ENCODE results near the gene RBM20. TPM values are rescaled to one million over a fixed set of nuclear protein-coding genes. Genes with fewer than 3 reads are reported as not detected.

RBM20 gene
- total and polyA plus RNA-seq, 12 donors = 0.07 to 2.3 (median 0.28) TPM; not detected in 2

GRCh38 chr10:110852947-110853346 is 208.8 kb downstream of the RBM20 start:
- no peaks in the 10 kb centered on the region for H3K36me3 ChIP-seq (replicated peaks in 1 of 2)
- H3K9me3 ChIP-seq (replicated peaks in 1 of 3) = no peaks in the 10 kb centered on the region
- intact Hi-C loops (cut with DNase I) = no loop called here
- H3K4me3 ChIP-seq = no peak overlapping the region
- H3K4me1 ChIP-seq (replicated peaks in 1 of 2) = peaks cover 8 to 9% of the 10 kb centered on the region in 2 donors
- no peaks in the 10 kb centered on the region for H3K27me3 ChIP-seq
- no peak overlapping the region for H3K27ac ChIP-seq
- no peak for DNase-seq
- 80 to 82% (median 82%) methylated on average over 4 of the region's 4 CpGs for WGBS, 4 donors
- TF ChIP-seq CTCF (IDR thresholded peaks at IDR 0.05) (no peak), POLR2A (IDR thresholded peaks at IDR 0.05) (no peak)

- no peak overlapping the region for H3K4me3 ChIP-seq
- intact Hi-C loops (cut with DNase I) = no loop called here
These were observed 209.9 kb downstream of the RBM20 start for GRCh38 chr10:110853921-110854605.

DNA sequence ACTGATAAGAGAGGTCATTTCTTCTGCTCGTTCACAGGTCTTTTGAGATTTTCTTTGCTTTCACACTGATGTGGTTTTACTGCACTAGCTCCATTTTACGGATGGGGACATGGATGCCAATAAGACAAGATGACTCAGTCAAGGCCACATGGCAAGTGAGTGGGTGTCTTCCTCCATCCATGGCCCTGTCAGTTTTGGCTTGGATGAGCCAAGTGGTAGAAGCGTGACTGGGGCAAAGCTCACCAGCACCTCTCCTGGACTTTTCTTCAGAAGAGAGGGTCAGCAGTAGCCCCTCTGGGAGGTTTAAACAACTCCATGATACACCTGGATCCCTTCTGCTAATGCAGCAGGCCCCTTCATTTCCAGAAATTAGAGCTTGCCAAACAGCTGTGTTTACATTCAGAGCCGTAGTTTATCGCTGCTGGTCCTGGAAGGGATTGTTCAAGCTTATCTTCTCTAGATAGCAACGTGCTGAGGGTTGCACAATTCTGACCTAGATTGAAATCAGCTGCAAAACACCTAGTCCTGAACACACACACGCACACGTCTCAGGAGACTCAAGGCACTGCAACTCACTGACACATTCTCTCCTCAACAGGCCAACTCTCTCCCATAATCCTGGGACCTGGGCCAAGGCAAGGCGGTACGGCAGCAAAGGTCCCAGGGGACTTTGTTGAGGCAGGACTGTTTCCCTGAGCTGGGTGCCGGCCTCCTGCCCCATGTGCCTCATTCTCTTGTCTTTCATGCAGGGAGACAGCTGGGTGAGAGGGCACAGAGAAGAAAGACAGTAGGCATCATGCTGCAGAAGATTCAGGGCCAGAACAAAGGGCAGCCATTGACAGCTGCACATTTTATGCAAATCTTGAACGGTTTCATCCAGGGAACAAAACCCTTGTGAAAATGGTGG is 213.4 kb downstream of the RBM20 start:
- peak; percentile 43 to 88 (median 83) for DNase-seq
- Histone ChIP-seq H3K9me3 (replicated peaks in 1 of 3) (no peaks in the 10 kb centered on the region), H3K27me3 (no peaks in the 10 kb centered on the region), H3K4me3 (no peak overlapping the region), H3K36me3 (replicated peaks in 1 of 2) (no peaks in the 10 kb centered on the region), H3K4me1 (replicated peaks in 1 of 2) (peaks cover 11 to 28% of the 10 kb centered on the region in 2 donors), H3K27ac (peak overlapping the region in 3 of 5 donors; percentile 3 to 36 (median 24))
- intact Hi-C loops (cut with DNase I) = no loop called here
- TF ChIP-seq CTCF (IDR thresholded peaks at IDR 0.05) = peak in 2 of 6 experiments; percentile 24 to 30
- TF ChIP-seq POLR2A (IDR thresholded peaks at IDR 0.05) = peak in 1 of 2 donors; percentile 4
- 32 to 49% (median 34%) methylated on average over 10 to 12 of the region's 12 CpGs for WGBS, 4 donors

More at GRCh38 chr10:110853921-110854605, 209.9 kb downstream of the RBM20 start:
- Histone ChIP-seq H3K4me1 (replicated peaks in 1 of 2) (peaks cover 11 to 19% of the 10 kb centered on the region in 2 donors), H3K36me3 (replicated peaks in 1 of 2) (no peaks in the 10 kb centered on the region), H3K27me3 (no peaks in the 10 kb centered on the region), H3K9me3 (replicated peaks in 1 of 3) (no peaks in the 10 kb centered on the region), H3K27ac (no peak overlapping the region)
- no peak for DNase-seq
- TF ChIP-seq POLR2A (IDR thresholded peaks at IDR 0.05) (no peak), CTCF (IDR thresholded peaks at IDR 0.05) (no peak)

GRCh38 chr10:110858297-110858934 is 214.3 kb downstream of the RBM20 start:
- Histone ChIP-seq H3K27me3 (no peaks in the 10 kb centered on the region), H3K36me3 (replicated peaks in 1 of 2) (no peaks in the 10 kb centered on the region), H3K4me3 (no peak overlapping the region), H3K4me1 (replicated peaks in 1 of 2) (peaks cover 11 to 28% of the 10 kb centered on the region in 2 donors), H3K27ac (peak overlapping the region in 1 of 5 donors; percentile 24), H3K9me3 (replicated peaks in 1 of 3) (no peaks in the 10 kb centered on the region)
- no peak for DNase-seq
- intact Hi-C loops (cut with DNase I) = no loop called here
- TF ChIP-seq CTCF (IDR thresholded peaks at IDR 0.05) (no peak), POLR2A (IDR thresholded peaks at IDR 0.05) (no peak)
- WGBS, 4 donors = 59 to 78% (median 69%) methylated on average over 1 of the region's 1 CpG

All from adrenal gland (tissue), 12 donors.